Pancreas (tissue), 10 donors: ENCODE results near the gene KRAS. TPM values are rescaled to one million over a fixed set of nuclear protein-coding genes. Genes with fewer than 3 reads are reported as not detected.
A peak's percentile ranks its signal among the peaks of the same experiment; 100 is the strongest.

ENCODE experiments used
- ATAC-seq, 4 donors: fragments of 200-7000 bp; cut with Tn5 transposase; one replicate each; pipeline versions ENCODE4 v1.8.0 to v1.9.1; 2020; ENCODE audit warnings: mild to moderate bottlenecking in 4 of 4, moderate library complexity in 4 of 4
- DNase-seq, 6 donors: peaks; one replicate each; pipeline ENCODE4 v3.0.0-alpha.2; 2020
- FAIRE-seq: peaks from 2 replicates; lab custom pipeline; 2012; peaks lifted over from hg19 to GRCh38; lab: Jason Lieb, UNC
- H3K27ac ChIP-seq, 4 donors: fragments of 200-600 bp; sonication (generic); 1 replicate in 3 of 4; 2 replicates in 1 of 4; pipeline versions ENCODE4 v1.5.0 to v1.8.0; 2020
- H3K27me3 ChIP-seq, 4 donors: fragments of 200-600 bp; one replicate each; pipeline ENCODE4 v1.8.0; 2021
- H3K36me3 ChIP-seq, 3 donors: fragments of 200-600 bp; sonication (generic) in 1 of 3; one replicate each; pipeline versions ENCODE4 v1.5.0 to v1.8.0; 2020 to 2021
- H3K4me1 ChIP-seq, 3 donors: fragments of 200-600 bp; one replicate each; pipeline ENCODE4 v1.8.0; 2021
- H3K4me3 ChIP-seq, 4 donors: fragments of 200-600 bp; sonication (generic) in 2 of 4; one replicate each; pipeline versions ENCODE4 v1.5.0 to v1.8.0; 2020 to 2021
- H3K9me3 ChIP-seq, 4 donors: fragments of 200-600 bp; one replicate each; pipeline ENCODE4 v1.8.0; 2021
- CTCF ChIP-seq, 4 donors: fragments of 200-600 bp; sonication (generic) in 3 of 4; IDR thresholded peaks; one replicate each; pipeline versions ENCODE4 v1.5.0 to v1.8.0; 2021; ENCODE audit warnings: antibody characterized with exemption in 4 of 4
- WGBS, 2 donors: extraction: QIAGEN DNeasy Blood & Tissue Kit; methylation state at CpG; one replicate each; pipeline ENCODE4 v1.1.7; 2013; 5-methylcytosine and 5-hydroxymethylcytosine counted together
- intact Hi-C, 3 donors: fragments of 100-400 bp; cut with DNase I; formaldehyde crosslinking; loops; one replicate each; pipeline versions ENCODE4 v1.11.1 to v1.14.2; 2022
- polyA plus RNA-seq, 2 donors: library from polyadenylated mRNA; stranded (reverse); fragments of 200-250 nt; gene quantifications; one replicate each; pipeline ENCODE4 v1.2.3, GENCODE V29; 2013
- total RNA-seq, 6 donors: library from RNA; stranded (reverse); fragmentation: NEBNext Ultra II Directional in 4 of 6; extraction: Animal tissue kit (Norgen Biotek cat#: 25700) in 4 of 6; gene quantifications; one replicate each; pipeline versions ENCODE4 v1.2.1 to v1.2.4, GENCODE V29; 2021 to 2023
- donor health status: healthy with polysubstance abuse.
- donor health status: DM: no; HTN: no; CAD: no; lungs with moderate emphysema.
- donor health status: DM: no; HTN: no; CAD: no.
- donor health status: control.
- donor health status: control.
- donor health status: Bipolar disorder and iron deficiency.
- donor health status: DM: yes; HTN: yes; CAD: no.
- donor health status: DM: no; HTN: no; CAD: no.
- donor health status: DM: no; HTN: no; CAD: no.
- donor health status: DM: yes; HTN: yes; CAD: no.

The KRAS gene
- total and polyA plus RNA-seq, 8 donors = 3.1 to 17.6 (median 8.2) TPM

DNA sequence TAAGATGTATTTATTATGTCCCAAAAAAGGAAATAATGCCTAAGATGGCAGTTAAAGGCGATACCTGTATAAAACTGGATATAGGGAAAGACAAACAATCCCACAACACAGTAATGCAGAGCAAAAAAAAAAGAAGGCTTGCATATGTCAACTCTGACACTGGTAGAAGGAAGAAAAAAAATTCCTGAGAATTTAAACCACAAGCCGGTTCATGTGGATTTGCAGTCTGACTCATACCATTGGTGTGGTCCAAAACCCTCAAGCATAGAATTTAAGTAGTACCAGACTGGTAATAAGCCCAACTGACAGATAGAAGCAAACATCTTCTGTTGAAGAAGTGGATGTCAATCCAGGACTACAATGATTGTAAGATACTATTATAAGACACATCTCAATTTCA, 62.9 kb downstream of the KRAS start:
- no peak overlapping the region for H3K4me3 ChIP-seq
- H3K4me1 ChIP-seq = no peaks in the 10 kb centered on the region
- TF ChIP-seq CTCF (IDR thresholded peaks at IDR 0.05) = no peak
- no peaks in the 10 kb centered on the region for H3K27me3 ChIP-seq
- intact Hi-C loops = no loop called here
- no peak for ATAC-seq
- no peak overlapping the region for H3K27ac ChIP-seq
- FAIRE-seq = no peak
- 93 to 96% methylated on average over 2 of the region's 2 CpGs for WGBS, 2 donors
- H3K9me3 ChIP-seq = no peaks in the 10 kb centered on the region
- no peaks in the 10 kb centered on the region for H3K36me3 ChIP-seq
- no peak for DNase-seq

GRCh38 chr12:25186788-25187402, 63.8 kb downstream of the KRAS start:
- H3K4me3 ChIP-seq = no peak overlapping the region
- 8 to 11% methylated on average over 3 of the region's 3 CpGs for WGBS, 2 donors

GRCh38 chr12:25186038-25186787, 64.5 kb downstream of the KRAS start:
- no peak overlapping the region for H3K27ac ChIP-seq
- no peak for ATAC-seq
- TF ChIP-seq CTCF (IDR thresholded peaks at IDR 0.05) = no peak
- 64 to 89% methylated on average over 4 of the region's 4 CpGs for WGBS, 2 donors
- H3K27me3 ChIP-seq = no peaks in the 10 kb centered on the region
- FAIRE-seq = no peak
- H3K4me3 ChIP-seq = no peak overlapping the region
- DNase-seq = no peak
- H3K36me3 ChIP-seq = no peaks in the 10 kb centered on the region
- H3K9me3 ChIP-seq = no peaks in the 10 kb centered on the region
- no peaks in the 10 kb centered on the region for H3K4me1 ChIP-seq
- intact Hi-C loops = no loop called here

More at GRCh38 chr12:25186788-25187402, 63.8 kb downstream of the KRAS start:
- ATAC-seq = peak in 3 of 4 donors; percentile 56 to 67 (median 60)
- TF ChIP-seq CTCF (IDR thresholded peaks at IDR 0.05) = no peak
- intact Hi-C loops = no loop called here
- H3K9me3 ChIP-seq = no peaks in the 10 kb centered on the region
- no peak for DNase-seq
- H3K36me3 ChIP-seq = no peaks in the 10 kb centered on the region
- H3K27ac ChIP-seq = no peak overlapping the region
- no peaks in the 10 kb centered on the region for H3K27me3 ChIP-seq
- H3K4me1 ChIP-seq = no peaks in the 10 kb centered on the region
- no peak for FAIRE-seq

DNA sequence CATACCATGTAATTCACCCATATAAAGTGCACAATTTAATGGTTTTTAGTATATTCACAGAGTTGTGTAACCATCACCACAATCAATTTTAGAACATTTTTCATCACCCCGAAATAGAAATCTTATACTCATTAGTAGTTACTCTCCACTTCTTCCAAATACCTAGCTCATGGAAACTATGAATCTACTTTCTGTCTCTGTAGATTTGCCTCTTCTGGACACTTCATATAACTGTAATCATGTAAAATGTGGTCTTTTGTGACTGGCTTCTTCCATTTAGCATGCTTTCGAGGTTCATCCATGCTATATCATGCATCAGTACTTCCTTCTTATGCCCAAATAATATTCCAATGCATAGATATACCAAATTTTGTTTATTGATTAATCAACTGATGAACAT, 66.6 kb downstream of the KRAS start:
- DNase-seq (no peak), ATAC-seq (no peak), FAIRE-seq (no peak)
- Histone ChIP-seq H3K9me3 (no peaks in the 10 kb centered on the region), H3K4me3 (no peak overlapping the region), H3K4me1 (no peaks in the 10 kb centered on the region), H3K36me3 (no peaks in the 10 kb centered on the region), H3K27ac (no peak overlapping the region), H3K27me3 (no peaks in the 10 kb centered on the region)
- intact Hi-C loops = no loop called here
- WGBS, 2 donors = 40 to 90% methylated on average over 2 of the region's 2 CpGs
- TF ChIP-seq CTCF (IDR thresholded peaks at IDR 0.05) = no peak

DNA sequence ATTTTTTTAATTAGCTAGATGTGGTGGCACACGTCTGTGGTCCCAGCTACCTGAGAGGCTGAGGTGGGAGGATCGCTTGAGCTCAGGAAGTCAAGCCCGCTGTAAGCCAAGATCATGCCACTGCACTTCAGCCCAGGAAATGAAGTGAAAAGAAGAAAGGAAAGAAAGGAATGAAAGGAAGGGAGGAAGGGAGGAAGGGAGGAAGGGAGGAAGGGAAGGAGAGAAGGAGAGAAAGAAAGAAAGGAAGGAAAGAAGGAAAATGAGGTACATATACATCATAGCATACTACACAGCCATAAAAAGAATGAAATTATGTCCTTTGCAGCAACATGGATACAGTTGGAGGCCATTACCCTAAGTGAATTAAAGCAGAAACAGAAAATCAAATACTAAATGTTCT, 68.0 kb downstream of the KRAS start:
- intact Hi-C loops = no loop called here
- H3K27ac ChIP-seq = no peak overlapping the region
- no peak for FAIRE-seq
- 77 to 81% methylated on average over 3 of the region's 3 CpGs for WGBS, 2 donors
- no peak for ATAC-seq
- no peaks in the 10 kb centered on the region for H3K4me1 ChIP-seq
- H3K9me3 ChIP-seq = no peaks in the 10 kb centered on the region
- no peak for TF ChIP-seq CTCF (IDR thresholded peaks at IDR 0.05)
- no peak for DNase-seq
- no peaks in the 10 kb centered on the region for H3K27me3 ChIP-seq
- H3K4me3 ChIP-seq = no peak overlapping the region
- H3K36me3 ChIP-seq = no peaks in the 10 kb centered on the region
